T-helper 2 cell (primary cell): ENCODE data around the gene OR2M3.
"Not testable (repeated sequence)": the region's sequence is repeated elsewhere in the genome, so short reads cannot be mapped to it uniquely, and the experiment has no call there.

ENCODE experiments used
- DNase-seq, 5 experiments: peaks; one replicate each; pipeline versions ENCODE4 v3.0.0 to v3.0.0-alpha.2; 2012 to 2022
- total RNA-seq, 2 donors: gene quantifications; one replicate each; lab custom pipeline; 2026; lab: John Stamatoyannopoulos, UW

The OR2M3 gene, protein sequence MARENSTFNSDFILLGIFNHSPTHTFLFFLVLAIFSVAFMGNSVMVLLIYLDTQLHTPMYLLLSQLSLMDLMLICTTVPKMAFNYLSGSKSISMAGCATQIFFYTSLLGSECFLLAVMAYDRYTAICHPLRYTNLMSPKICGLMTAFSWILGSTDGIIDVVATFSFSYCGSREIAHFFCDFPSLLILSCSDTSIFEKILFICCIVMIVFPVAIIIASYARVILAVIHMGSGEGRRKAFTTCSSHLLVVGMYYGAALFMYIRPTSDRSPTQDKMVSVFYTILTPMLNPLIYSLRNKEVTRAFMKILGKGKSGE
- 0 reads per million in 2 donors for total RNA-seq

DNA sequence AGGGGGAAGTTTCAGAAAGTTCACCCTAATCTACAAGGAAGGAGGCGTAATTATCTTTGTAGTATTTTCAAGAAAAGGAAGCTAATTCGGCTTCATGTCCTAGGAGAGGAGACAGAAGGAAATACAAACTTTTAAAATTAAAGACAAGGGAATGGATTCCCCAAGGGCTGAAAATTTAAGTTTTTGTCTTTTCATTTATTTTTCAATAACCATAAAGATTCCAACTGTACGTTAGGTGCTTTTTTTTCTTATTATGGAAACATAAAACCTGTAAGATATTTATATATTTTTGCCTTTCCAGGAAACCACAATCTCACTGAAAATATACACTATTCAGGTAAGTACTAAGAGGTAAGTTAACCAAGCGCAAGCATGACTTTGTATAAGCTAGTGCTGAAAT is at the start of gene OR2M3:
TSS of gene OR2M3 (plus strand) at position 301 of the 400 bp plus-strand sequence. CDS start 5,803 bp downstream, outside the sequence.
- DNase-seq = no peak

DNA sequence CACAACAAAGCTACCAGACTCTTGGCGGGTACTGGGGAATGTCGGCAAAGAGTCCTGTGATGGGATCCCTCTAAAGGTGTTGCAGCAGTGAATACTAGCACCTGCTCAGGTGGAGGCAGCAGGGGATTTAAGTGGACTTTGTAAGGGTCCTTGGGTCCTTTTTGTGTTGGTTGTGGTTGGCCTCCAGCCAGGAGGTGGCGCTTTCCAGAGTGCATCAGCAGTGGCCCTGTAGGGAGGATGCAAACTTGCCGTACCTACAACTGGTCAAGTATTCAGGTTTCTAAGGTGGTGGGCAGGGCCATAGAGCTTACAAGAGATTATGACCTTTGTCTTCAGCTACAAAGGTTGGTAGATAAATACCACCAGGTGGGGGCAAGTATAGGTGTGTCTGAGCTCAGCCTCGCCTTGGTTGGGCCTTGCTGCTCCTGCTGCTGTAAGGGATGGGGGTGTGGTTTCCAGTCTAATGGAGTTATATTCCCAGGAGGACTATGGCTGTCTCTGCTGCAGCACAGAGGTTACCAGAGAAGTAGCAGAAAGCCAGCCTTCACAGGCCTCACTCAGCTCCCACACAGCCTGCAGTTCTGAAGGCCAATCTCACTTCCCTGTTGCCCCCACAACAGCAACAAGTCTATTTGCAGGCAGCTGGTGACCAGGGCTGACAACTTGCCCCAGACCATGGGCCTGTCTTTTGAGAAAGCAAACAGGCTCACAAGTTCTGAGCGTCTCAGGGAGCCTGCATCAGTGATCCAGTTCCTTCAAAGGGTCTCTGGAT is 44.8 kb upstream of the OR2M3 start:
- no peak for DNase-seq

DNA sequence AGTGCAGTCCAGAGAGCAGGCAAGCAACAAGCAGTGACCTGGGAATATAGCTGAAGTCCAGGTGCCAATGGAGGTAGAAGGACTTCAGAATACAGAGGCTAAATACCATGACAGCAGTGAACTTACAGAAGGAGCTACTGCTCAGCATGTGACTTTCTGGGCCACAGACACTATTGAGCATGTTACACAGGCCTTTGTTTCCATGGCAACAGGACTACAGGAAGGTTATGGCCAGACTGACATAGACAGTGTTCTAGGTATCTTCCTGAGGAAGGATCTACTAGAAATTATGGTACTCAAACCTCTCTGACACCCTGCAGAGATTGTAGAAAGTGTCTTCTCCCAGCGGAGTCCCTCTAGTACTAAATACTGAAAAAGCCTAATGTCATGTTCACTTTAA is 41.1 kb upstream of the OR2M3 start:
- peak in 1 of 5 experiments; percentile 2 for DNase-seq

DNA sequence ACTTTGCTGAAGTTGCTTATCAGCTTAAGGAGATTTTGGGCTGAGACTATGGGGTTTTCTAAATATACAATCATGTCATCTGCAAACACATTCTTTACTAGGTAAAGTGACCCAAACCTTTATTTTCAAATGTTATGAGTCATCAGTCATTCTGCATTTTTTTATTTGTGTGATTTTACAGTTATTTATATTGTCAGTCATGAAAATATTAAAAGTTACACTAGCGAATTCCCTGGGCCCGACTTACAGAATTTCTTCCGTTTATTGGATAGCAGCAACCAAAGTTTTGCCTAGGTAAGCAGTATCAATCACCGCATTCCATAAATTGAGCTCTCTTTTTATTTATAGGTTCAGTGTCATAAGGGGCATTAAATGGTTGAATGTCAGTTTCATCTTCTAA is 38.3 kb upstream of the OR2M3 start:
- DNase-seq = no peak

GRCh38 chr1:248164031-248164430 is 33.0 kb upstream of the OR2M3 start:
- DNase-seq = no peak

GRCh38 chr1:248165186-248165585 is 31.9 kb upstream of the OR2M3 start:
- DNase-seq = no peak

- no peak for DNase-seq
Measured at GRCh38 chr1:248174521-248174920, 22.5 kb upstream of the OR2M3 start, which contains the start of gene OR2M2. TSS of gene OR2M2 (plus strand) at chr1:248174821. CDS start at chr1:248179986, 5,165 bp downstream.

DNA sequence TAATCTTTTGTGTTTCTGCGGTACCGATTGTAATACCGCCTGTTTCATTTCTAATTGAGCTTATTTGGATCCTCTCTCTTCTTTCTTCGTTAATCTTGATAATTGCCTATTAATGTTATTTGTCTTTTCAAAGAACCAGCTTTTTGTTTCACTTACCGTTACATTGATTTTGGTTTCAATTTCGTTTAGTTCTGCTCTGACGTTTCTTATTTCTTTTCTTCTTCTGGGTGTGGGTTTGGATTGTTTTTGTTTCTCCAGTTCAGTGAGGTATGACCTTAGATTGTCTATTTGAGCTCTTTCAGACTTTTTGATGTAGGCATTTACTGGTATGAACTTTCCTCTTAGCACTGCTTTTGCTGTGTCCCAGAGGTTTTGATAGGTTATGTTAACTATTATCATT is 13.1 kb upstream of the OR2M3 start:
- no peak for DNase-seq

DNA sequence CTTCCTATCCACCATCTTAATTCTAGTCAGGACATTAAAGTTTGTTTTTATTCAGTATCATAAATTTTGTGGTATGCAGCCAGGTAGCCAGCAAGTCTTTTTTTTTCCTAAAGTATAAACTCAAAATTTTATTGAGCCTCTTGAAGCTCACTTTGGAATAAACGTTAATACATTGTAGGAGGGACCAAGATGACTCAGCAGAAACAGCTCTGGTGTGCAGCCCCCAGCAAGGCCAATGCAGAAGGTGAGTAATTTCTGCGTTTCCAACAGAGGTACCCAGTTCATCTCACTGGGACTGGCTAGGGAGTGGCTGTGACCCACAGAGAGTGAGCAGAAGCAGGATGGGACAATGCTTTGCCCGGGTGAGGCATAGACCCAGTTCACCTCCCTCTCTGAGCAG is 9.7 kb upstream of the OR2M3 start:
- no peak for DNase-seq

- no peak for DNase-seq
Measured at GRCh38 chr1:248189026-248189425, 8.0 kb upstream of the OR2M3 start.

DNA sequence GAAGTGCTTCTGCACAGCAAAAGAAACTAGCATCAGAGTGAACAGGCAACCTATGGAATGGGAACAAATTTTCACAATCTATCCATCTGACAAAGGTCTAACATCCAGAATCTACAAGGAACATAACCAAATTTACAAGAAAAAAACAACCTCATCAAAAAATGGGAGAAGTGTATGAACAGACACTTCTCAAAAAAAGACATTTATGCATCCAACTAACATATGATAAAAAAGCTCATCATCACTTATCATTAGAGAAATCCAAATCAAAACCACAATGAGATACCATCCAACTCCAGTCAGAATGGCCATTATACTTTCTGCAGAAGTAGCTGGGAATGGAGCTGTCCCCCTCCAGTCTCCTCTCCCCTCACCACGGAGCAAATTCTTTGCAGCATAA is 2.9 kb upstream of the OR2M3 start:
- DNase-seq = no peak

DNA sequence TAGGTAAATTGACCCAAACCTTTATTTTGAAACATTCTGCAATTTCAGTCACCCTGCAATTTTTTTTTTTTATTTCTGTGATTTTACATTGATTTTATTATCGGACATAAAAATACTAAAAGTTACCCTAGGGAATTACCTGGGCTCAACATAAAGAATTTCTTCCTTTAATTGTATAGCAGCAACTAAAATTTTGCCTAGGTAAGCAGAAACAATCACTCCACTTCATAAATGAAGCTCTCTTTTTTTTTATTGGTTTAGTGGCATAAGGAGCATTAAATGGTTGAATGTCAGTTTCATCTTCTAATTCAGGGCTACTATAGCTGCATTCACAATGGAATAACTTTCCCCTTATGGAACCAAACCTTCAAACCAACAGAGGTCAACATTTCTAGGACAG is 18.8 kb downstream of the OR2M3 start:
- DNase-seq = no peak

GRCh38 chr1:248225537-248225936 is 28.5 kb downstream of the OR2M3 start:
- no peak for DNase-seq

DNA sequence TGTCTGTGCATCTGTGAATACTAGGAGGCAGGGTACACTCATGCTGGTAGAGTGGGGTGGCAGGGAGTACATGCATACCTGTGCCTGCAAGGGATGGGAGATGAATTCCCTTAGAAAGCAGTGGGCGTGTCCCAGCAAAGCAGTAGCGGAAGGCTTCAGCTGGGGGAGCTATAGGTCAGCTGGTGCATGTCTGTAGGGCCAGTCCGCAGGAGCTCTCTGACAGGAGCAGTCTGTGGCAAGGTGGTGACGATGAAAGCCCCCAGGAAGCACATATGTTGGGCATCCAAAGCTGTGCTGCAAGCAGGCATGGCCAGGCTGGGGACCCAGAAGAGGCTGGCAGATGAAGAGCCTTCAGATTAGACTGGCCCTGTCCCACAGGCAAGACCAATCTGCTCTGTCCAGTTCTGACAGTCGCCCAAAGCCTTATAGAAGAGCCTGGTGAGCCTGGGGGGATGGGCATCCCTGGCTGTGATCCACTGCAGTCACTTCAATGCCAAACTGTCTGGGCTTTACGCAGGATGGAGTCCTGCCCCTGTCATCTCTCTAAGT is 32.4 kb downstream of the OR2M3 start:
- no peak for DNase-seq

- DNase-seq = no peak
Measured at GRCh38 chr1:248231117-248231516, 34.1 kb downstream of the OR2M3 start, which contains the start of gene OR2M4. TSS of gene OR2M4 (plus strand) at chr1:248231417. CDS start at chr1:248238929, 7,512 bp downstream.

DNA sequence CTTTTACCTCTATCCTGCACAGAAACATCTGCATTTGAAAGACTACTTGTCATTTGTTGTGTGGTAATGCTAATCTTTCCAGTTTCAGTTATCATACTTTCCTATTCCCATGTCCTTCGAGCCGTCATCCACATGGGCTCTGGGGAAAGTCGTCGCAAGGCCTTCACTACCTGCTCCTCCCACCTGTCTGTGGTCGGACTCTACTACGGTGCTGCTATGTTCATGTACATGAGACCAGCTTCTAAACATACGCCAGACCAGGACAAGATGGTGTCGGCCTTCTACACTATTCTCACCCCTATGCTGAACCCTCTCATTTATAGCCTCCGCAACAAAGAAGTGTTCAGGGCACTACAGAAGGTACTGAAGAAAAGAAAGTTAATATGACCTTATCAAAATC is 42.4 kb downstream of the OR2M3 start:
- DNase-seq = no peak

DNA sequence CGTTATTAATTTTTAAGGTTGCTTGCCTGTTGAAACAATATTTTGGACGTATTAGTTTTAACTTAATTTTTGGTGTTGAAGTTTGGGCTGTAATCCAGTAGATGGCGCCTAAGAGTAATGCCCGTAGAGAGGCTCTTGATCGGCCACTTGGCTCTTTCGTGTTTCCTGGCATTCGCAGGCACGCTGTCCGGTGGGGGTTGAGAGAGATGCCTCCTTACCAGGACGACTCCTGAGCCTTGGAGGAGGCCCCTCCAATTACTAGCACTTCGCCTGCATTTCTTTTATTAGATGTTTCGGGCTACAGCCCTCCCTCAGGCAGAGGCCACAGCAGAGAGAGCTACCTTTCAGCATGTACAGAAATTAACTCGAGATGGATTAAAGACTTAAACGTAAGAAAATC is 46.1 kb downstream of the OR2M3 start:
- peak in 1 of 5 experiments; percentile 31 for DNase-seq

GRCh38 chr1:248259309-248259708 is 62.2 kb downstream of the OR2M3 start:
- not testable (repeated sequence) for DNase-seq
